Tibial artery (tissue), 4 donors: Measurements from ENCODE around the gene ADIPOQ.
"Not testable (repeated sequence)": the region's sequence is repeated elsewhere in the genome, so short reads cannot be mapped to it uniquely, and the experiment has no call there.

Experiments used
- DNase-seq, 2 donors: peaks; one replicate each; pipeline ENCODE4 v3.0.0-alpha.2; 2019
- H3K27ac ChIP-seq, 2 donors: fragments of 200-600 bp; sonication (generic) in 1 of 2; 1 replicate in 1 of 2; 2 replicates in 1 of 2; pipeline ENCODE4 v1.5.1; 2018 to 2019; ENCODE audit warnings: mild to moderate bottlenecking in 1 of 2
- H3K27me3 ChIP-seq, 2 donors: fragments of 200-600 bp; sonication (generic) in 1 of 2; one replicate each; pipeline versions ENCODE4 v1.5.1 to v1.6.0; 2016 to 2019
- H3K36me3 ChIP-seq, 3 donors: fragments of 200-600 bp; sonication (generic) in 2 of 3; one replicate each; pipeline ENCODE4 v1.5.1; 2016 to 2019; ENCODE audit warnings: mild to moderate bottlenecking in 2 of 3
- H3K4me1 ChIP-seq, 4 donors: fragments of 200-600 bp; sonication (generic) in 2 of 4; 1 replicate in 3 of 4; 2 replicates in 1 of 4; pipeline ENCODE4 v1.5.1; 2016 to 2019
- H3K4me3 ChIP-seq, 2 donors: fragments of 200-600 bp; sonication (generic) in 1 of 2; 1 replicate in 1 of 2; 2 replicates in 1 of 2; pipeline ENCODE4 v1.5.1; 2018 to 2019; ENCODE audit warnings: mild to moderate bottlenecking in 2 of 2
- H3K9me3 ChIP-seq, 3 donors: fragments of 200-600 bp; sonication (generic) in 1 of 3; one replicate each; pipeline ENCODE4 v1.5.1; 2016 to 2019
- intact Hi-C: fragments of 100-400 bp; cut with DNase I; formaldehyde crosslinking; loops from one replicate; pipeline ENCODE4 v1.15.0; 2023; ENCODE audit warnings: low total_unique reads
- TF ChIP-seq, protein P1 (sequence below), 2 experiments: fragments of 200-600 bp in 1 of 2; fragments of 450-650 bp in 1 of 2; IDR thresholded peaks; one replicate each; pipeline ENCODE4 v1.5.1; 2017 to 2019; ENCODE audit warnings: antibody characterized with exemption in 2 of 2, mild to moderate bottlenecking in 1 of 2, moderate library complexity in 1 of 2

Gene ADIPOQ

DNA sequence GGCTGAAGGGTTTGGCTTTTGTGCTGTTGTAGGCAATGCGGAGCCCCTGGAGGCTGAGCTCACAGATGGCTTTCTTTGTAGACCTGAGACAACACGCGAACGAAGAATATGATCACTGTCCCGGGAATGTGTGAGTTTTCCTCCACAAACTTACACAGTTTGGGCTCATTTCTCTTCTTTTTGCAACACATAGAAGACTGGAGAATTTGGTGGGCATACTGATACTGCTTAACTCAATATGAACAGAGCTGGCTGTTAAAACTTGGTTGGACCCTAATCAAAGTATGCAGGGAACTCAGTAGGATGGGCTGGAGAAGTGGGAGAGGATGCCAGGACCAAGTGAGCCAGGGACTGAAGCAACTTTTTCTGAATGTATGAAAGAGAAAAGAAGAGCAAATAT lies 24.0 kb upstream of the ADIPOQ start:
- no peak overlapping the region for H3K4me3 ChIP-seq
- H3K27ac ChIP-seq, result no peak overlapping the region
- intact Hi-C loops, result no loop called here
- TF ChIP-seq, protein P1, sequence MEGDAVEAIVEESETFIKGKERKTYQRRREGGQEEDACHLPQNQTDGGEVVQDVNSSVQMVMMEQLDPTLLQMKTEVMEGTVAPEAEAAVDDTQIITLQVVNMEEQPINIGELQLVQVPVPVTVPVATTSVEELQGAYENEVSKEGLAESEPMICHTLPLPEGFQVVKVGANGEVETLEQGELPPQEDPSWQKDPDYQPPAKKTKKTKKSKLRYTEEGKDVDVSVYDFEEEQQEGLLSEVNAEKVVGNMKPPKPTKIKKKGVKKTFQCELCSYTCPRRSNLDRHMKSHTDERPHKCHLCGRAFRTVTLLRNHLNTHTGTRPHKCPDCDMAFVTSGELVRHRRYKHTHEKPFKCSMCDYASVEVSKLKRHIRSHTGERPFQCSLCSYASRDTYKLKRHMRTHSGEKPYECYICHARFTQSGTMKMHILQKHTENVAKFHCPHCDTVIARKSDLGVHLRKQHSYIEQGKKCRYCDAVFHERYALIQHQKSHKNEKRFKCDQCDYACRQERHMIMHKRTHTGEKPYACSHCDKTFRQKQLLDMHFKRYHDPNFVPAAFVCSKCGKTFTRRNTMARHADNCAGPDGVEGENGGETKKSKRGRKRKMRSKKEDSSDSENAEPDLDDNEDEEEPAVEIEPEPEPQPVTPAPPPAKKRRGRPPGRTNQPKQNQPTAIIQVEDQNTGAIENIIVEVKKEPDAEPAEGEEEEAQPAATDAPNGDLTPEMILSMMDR (IDR thresholded peaks at IDR 0.05), result no peak
- H3K27me3 ChIP-seq, result no peaks in the 10 kb centered on the region
- H3K9me3 ChIP-seq, result no peaks in the 10 kb centered on the region
- peaks cover 0 to 13% (median 3%) of the 10 kb centered on the region in 4 donors for H3K4me1 ChIP-seq
- DNase-seq, result no peak
- no peaks in the 10 kb centered on the region for H3K36me3 ChIP-seq

DNA sequence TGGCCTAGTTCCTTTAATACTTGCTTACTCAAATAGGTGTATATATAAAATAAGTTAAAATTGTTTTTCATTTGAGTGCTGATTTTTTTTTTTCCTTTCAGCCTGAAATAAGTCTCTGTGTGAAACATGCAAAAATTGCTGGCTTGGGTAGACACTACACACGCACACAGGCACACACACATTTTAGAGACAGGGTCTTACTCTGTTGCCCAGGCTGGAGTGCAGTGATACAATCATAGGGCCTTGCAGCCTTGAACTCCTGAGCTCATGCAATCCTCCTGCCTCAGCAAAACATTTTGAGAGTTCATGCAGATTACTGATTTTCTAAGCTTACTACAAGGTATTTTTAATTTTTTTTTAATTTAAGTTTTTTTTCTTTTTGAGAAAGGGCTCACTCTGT lies 23.6 kb upstream of the ADIPOQ start:
- H3K9me3 ChIP-seq, result no peaks in the 10 kb centered on the region
- TF ChIP-seq, protein P1 (IDR thresholded peaks at IDR 0.05), result no peak
- no peaks in the 10 kb centered on the region for H3K27me3 ChIP-seq
- intact Hi-C loops, result no loop called here
- DNase-seq, result no peak
- no peak overlapping the region for H3K27ac ChIP-seq
- no peaks in the 10 kb centered on the region for H3K36me3 ChIP-seq
- H3K4me3 ChIP-seq, result no peak overlapping the region
- H3K4me1 ChIP-seq, result peaks cover 0 to 13% (median 3%) of the 10 kb centered on the region in 4 donors

- H3K27ac ChIP-seq, result no peak overlapping the region
- no peak overlapping the region for H3K4me3 ChIP-seq
- no peaks in the 10 kb centered on the region for H3K27me3 ChIP-seq
- intact Hi-C loops, result loop anchor here (10.0 kb wide), 1 partner anchor 113 kb away; the partner anchor contains the start of gene ST6GAL1
- TF ChIP-seq, protein P1 (IDR thresholded peaks at IDR 0.05), result peak; percentile 55 to 59
- no peak for DNase-seq
- no peaks in the 10 kb centered on the region for H3K9me3 ChIP-seq
- H3K36me3 ChIP-seq, result no peaks in the 10 kb centered on the region
- H3K4me1 ChIP-seq, result peaks cover 0 to 21% (median 10%) of the 10 kb centered on the region in 4 donors
Observed at GRCh38 chr3:186821429-186822387, 20.8 kb upstream of the ADIPOQ start.

DNA sequence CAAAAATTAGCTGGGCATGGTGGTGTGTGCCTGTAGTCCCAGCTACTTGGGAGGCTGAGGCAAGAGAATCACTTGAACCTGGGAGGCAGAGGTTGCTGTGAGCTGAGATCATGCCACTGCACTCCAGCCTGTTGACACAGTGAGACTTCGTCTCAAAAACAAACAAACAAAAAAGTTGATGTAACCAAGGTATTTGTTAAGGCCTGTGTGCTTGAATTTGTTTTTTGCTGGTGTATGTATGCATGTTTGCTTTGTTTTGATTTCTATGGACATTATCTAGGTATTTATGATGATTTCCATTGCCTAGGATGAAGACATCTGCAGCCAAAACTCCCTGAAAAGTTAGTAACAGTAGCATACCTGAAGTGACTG lies 20.1 kb upstream of the ADIPOQ start:
- not testable (repeated sequence) for H3K27ac ChIP-seq, H3K36me3 ChIP-seq, H3K4me3 ChIP-seq, DNase-seq, H3K27me3 ChIP-seq, H3K9me3 ChIP-seq
- intact Hi-C loops, result loop anchor here (10.0 kb wide), 1 partner anchor 112 kb away; the partner anchor contains the start of gene ST6GAL1
- H3K4me1 ChIP-seq, result peaks cover 0 to 22% (median 11%) of the 10 kb centered on the region in 4 donors

DNA sequence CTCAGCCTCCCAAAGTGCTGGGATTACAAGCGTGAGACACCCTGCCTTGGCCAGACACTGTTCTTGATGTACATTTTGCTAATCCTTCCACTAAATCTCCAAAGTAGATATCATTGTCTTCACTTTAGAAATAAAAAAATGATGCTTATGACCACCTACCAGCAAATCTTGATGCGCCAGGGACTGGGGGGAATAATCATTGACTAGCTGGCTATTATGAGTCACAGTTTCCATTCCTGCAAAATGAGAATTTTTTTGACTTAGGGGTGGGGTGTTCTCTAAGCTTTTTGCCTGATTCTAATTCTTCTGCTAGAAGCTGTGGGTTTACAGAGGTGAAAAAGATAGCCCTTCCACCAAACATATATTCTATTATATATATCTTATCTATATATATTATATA lies 19.1 kb upstream of the ADIPOQ start:
- intact Hi-C loops, result loop anchor here (10.0 kb wide), 1 partner anchor 111 kb away; the partner anchor contains the start of gene ST6GAL1
- Histone ChIP-seq H3K27ac (no peak overlapping the region), H3K9me3 (no peaks in the 10 kb centered on the region), H3K4me3 (no peak overlapping the region), H3K27me3 (peaks cover 0 to 3% of the 10 kb centered on the region in 2 donors), H3K36me3 (no peaks in the 10 kb centered on the region), H3K4me1 (peaks cover 0 to 26% (median 14%) of the 10 kb centered on the region in 4 donors)
- TF ChIP-seq, protein P1 (IDR thresholded peaks at IDR 0.05), result no peak
- no peak for DNase-seq
